Jurkat, Clone E6-1 (cell line): Measurements from ENCODE around the gene DBNL.
A peak's percentile ranks its signal among the peaks of the same experiment; 100 is the strongest.
"Not testable (repeated sequence)": the region's sequence is repeated elsewhere in the genome, so short reads cannot be mapped to it uniquely, and the experiment has no call there.

Experiments
- DNase-seq: peaks from one replicate; pipeline ENCODE4 v3.0.0-alpha.2; 2011; ENCODE audit warnings: low read depth, low spot score
- H3K4me3 ChIP-seq: 2 replicates; pipeline ENCODE4 v1.5.1; 2011; ENCODE audit warnings: mild to moderate bottlenecking, low read length, control low read depth, moderate library complexity

DBNL gene

GRCh38 chr7:44039800-44040492 is 4.6 kb upstream of the DBNL start:
- not testable (repeated sequence) for H3K4me3 ChIP-seq

GRCh38 chr7:44040493-44040891 is 4.0 kb upstream of the DBNL start:
- peak overlapping the region; percentile 40 for H3K4me3 ChIP-seq
- peak; percentile 32 for DNase-seq

More at GRCh38 chr7:44039800-44040492, 4.6 kb upstream of the DBNL start:
- not testable (repeated sequence) for DNase-seq

- no peak for DNase-seq
These were observed 2.3 kb upstream of the DBNL start for GRCh38 chr7:44042221-44042620.

GRCh38 chr7:44043902-44044301 is 600 bp upstream of the DBNL start:
- peak overlapping the region; percentile 92 for H3K4me3 ChIP-seq
- no peak for DNase-seq

More at GRCh38 chr7:44042221-44042620, 2.3 kb upstream of the DBNL start:
- H3K4me3 ChIP-seq: no peak overlapping the region

- no peak for DNase-seq
- peak overlapping the region; percentile 92 for H3K4me3 ChIP-seq
These were observed 918 bp downstream of the DBNL start for GRCh38 chr7:44045226-44046014.

- no peak for DNase-seq
- no peak overlapping the region for H3K4me3 ChIP-seq
These were observed 2.0 kb downstream of the DBNL start for GRCh38 chr7:44046321-44047061.

GRCh38 chr7:44048031-44048795 is 3.7 kb downstream of the DBNL start:
- DNase-seq: no peak

GRCh38 chr7:44050121-44050914 is 5.8 kb downstream of the DBNL start:
- H3K4me3 ChIP-seq: no peak overlapping the region
- no peak for DNase-seq

More at GRCh38 chr7:44048031-44048795, 3.7 kb downstream of the DBNL start:
- H3K4me3 ChIP-seq: no peak overlapping the region

- H3K4me3 ChIP-seq: no peak overlapping the region
- DNase-seq: no peak
These were observed 6.5 kb downstream of the DBNL start for GRCh38 chr7:44050915-44051560.

GRCh38 chr7:44051611-44052220 is 7.2 kb downstream of the DBNL start:
- H3K4me3 ChIP-seq: no peak overlapping the region
- no peak for DNase-seq

- DNase-seq: no peak
These were observed 8.4 kb downstream of the DBNL start for GRCh38 chr7:44052771-44053365.

GRCh38 chr7:44056681-44057080 is 12.2 kb downstream of the DBNL start:
- DNase-seq: no peak
- no peak overlapping the region for H3K4me3 ChIP-seq

More at GRCh38 chr7:44052771-44053365, 8.4 kb downstream of the DBNL start:
- H3K4me3 ChIP-seq: no peak overlapping the region

- no peak overlapping the region for H3K4me3 ChIP-seq
- no peak for DNase-seq
These were observed 12.8 kb downstream of the DBNL start for GRCh38 chr7:44057181-44057848.

- H3K4me3 ChIP-seq: no peak overlapping the region
- DNase-seq: no peak
These were observed 13.6 kb downstream of the DBNL start for GRCh38 chr7:44057849-44058758.

GRCh38 chr7:44058759-44059218 is 14.3 kb downstream of the DBNL start:
- no peak overlapping the region for H3K4me3 ChIP-seq
- no peak for DNase-seq
